KMS-11 (cell line): ENCODE measurements around the gene NFIC.
"Not testable (repeated sequence)": the region's sequence is repeated elsewhere in the genome, so short reads cannot be mapped to it uniquely, and the experiment has no call there.

ENCODE experiments used
- H2AFZ ChIP-seq: fragments of 200-600 bp; sonication (generic); 2 replicates; pipeline ENCODE4 v1.6.1; 2016; ENCODE audit warnings: antibody characterized with exemption, mixed run types, low read depth
- H3K27ac ChIP-seq: fragments of 200-600 bp; sonication (generic); 2 replicates; pipeline ENCODE4 v1.6.1; 2016; ENCODE audit warnings: mild to moderate bottlenecking, mixed run types
- H3K27me3 ChIP-seq: fragments of 200-600 bp; sonication (generic); 2 replicates; pipeline ENCODE4 v1.6.1; 2017; ENCODE audit warnings: mild to moderate bottlenecking, low read depth, mixed run types, moderate library complexity; ENCODE audit not compliant: insufficient read depth
- H3K36me3 ChIP-seq: fragments of 200-600 bp; sonication (generic); 2 replicates; pipeline ENCODE4 v1.6.1; 2017; ENCODE audit warnings: mild to moderate bottlenecking, mixed run types; ENCODE audit not compliant: insufficient read depth
- H3K4me1 ChIP-seq: fragments of 200-600 bp; sonication (generic); 2 replicates; pipeline ENCODE4 v1.6.1; 2016; ENCODE audit warnings: mild to moderate bottlenecking, low read depth, mixed run types; ENCODE audit not compliant: poor library complexity, severe bottlenecking
- H3K4me2 ChIP-seq: fragments of 200-600 bp; sonication (generic); 2 replicates; pipeline ENCODE4 v1.7.0; 2016; ENCODE audit warnings: mild to moderate bottlenecking, mixed run types
- H3K4me3 ChIP-seq: fragments of 200-600 bp; sonication (generic); IDR thresholded peaks from 2 replicates; pipeline ENCODE4 v1.6.1; 2017; ENCODE audit warnings: low read depth, low read length, mixed read lengths; ENCODE audit not compliant: insufficient read depth
- H3K79me2 ChIP-seq: fragments of 200-600 bp; sonication (generic); 2 replicates; pipeline ENCODE4 v1.6.1; 2016; ENCODE audit warnings: low read depth, mixed run types; ENCODE audit not compliant: insufficient read depth
- H3K9ac ChIP-seq: fragments of 200-600 bp; sonication (generic); 2 replicates; pipeline ENCODE4 v1.6.1; 2016; ENCODE audit warnings: mild to moderate bottlenecking, mixed run types
- H4K20me1 ChIP-seq: fragments of 200-600 bp; sonication (generic); 2 replicates; pipeline ENCODE4 v1.6.1; 2016; ENCODE audit warnings: mild to moderate bottlenecking, mixed run types; ENCODE audit not compliant: insufficient read depth
- TF ChIP-seq, protein P1 (sequence below): fragments of 200-600 bp; sonication (generic); conservative IDR thresholded peaks from 2 replicates; pipeline ENCODE4 v1.6.1; 2017; ENCODE audit warnings: low read depth, mild to moderate bottlenecking, antibody characterized with exemption, low read length, moderate library complexity, mixed read lengths

NFIC gene

DNA sequence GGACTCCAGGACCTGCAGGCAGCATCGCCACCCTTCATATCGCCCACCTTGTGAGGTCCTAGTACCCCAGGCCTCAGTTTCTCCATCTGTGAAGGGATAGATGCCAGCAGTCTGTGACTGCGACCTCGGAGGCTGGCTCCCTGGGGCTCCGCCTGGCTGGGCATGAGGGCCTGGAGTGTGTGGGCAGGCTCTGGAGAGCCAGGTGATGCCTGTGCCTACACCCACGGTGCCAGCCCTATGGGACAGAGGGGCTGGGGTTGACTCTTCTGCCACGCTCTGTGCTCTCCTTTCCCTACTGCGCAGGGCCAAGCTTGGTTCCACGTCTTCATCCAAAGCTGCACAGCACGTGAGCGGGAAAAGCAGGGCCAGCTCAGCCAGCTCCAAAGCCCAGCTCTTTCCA is 26.0 kb upstream of the NFIC start:
- no peaks in the 10 kb centered on the region for H3K79me2 ChIP-seq
- TF ChIP-seq, protein P1, sequence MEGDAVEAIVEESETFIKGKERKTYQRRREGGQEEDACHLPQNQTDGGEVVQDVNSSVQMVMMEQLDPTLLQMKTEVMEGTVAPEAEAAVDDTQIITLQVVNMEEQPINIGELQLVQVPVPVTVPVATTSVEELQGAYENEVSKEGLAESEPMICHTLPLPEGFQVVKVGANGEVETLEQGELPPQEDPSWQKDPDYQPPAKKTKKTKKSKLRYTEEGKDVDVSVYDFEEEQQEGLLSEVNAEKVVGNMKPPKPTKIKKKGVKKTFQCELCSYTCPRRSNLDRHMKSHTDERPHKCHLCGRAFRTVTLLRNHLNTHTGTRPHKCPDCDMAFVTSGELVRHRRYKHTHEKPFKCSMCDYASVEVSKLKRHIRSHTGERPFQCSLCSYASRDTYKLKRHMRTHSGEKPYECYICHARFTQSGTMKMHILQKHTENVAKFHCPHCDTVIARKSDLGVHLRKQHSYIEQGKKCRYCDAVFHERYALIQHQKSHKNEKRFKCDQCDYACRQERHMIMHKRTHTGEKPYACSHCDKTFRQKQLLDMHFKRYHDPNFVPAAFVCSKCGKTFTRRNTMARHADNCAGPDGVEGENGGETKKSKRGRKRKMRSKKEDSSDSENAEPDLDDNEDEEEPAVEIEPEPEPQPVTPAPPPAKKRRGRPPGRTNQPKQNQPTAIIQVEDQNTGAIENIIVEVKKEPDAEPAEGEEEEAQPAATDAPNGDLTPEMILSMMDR = no peak
- no peaks in the 10 kb centered on the region for H3K36me3 ChIP-seq
- no peaks in the 10 kb centered on the region for H4K20me1 ChIP-seq
- no peaks in the 10 kb centered on the region for H3K4me1 ChIP-seq
- no peak overlapping the region for H3K27ac ChIP-seq
- no peak overlapping the region for H3K9ac ChIP-seq
- H3K27me3 ChIP-seq = peaks cover 36% of the 10 kb centered on the region
- no peak overlapping the region for H3K4me3 ChIP-seq
- H3K4me2 ChIP-seq = no peak overlapping the region
- H2AFZ ChIP-seq = no peak overlapping the region

- Histone ChIP-seq H3K4me3 (no peak overlapping the region), H3K9ac (no peak overlapping the region), H3K27me3 (peaks cover 18% of the 10 kb centered on the region; the same call in 1 of the 2 replicates), H3K4me2 (no peak overlapping the region), H2AFZ (no peak overlapping the region), H3K79me2 (no peaks in the 10 kb centered on the region), H4K20me1 (no peaks in the 10 kb centered on the region), H3K4me1 (no peaks in the 10 kb centered on the region), H3K36me3 (no peaks in the 10 kb centered on the region), H3K27ac (no peak overlapping the region)
- TF ChIP-seq, protein P1 = no peak
Measured at GRCh38 chr19:3342246-3342645, 24.1 kb upstream of the NFIC start.

GRCh38 chr19:3342962-3343361 is 23.4 kb upstream of the NFIC start:
- H3K27me3 ChIP-seq = peaks cover 11% of the 10 kb centered on the region; the same call in 1 of the 2 replicates
- not testable (repeated sequence) for H3K4me2 ChIP-seq, H2AFZ ChIP-seq, H3K36me3 ChIP-seq, H3K79me2 ChIP-seq, H3K9ac ChIP-seq, H3K4me3 ChIP-seq, H3K4me1 ChIP-seq, H4K20me1 ChIP-seq, H3K27ac ChIP-seq

GRCh38 chr19:3343619-3344502 is 22.5 kb upstream of the NFIC start:
- Histone ChIP-seq H3K4me2 (no peak overlapping the region), H2AFZ (no peak overlapping the region)
- TF ChIP-seq, protein P1 = no peak

More at GRCh38 chr19:3343619-3344502, 22.5 kb upstream of the NFIC start:
- H3K36me3 ChIP-seq = no peaks in the 10 kb centered on the region
- H3K4me3 ChIP-seq = no peak overlapping the region
- no peaks in the 10 kb centered on the region for H4K20me1 ChIP-seq
- H3K4me1 ChIP-seq = no peaks in the 10 kb centered on the region
- no peak overlapping the region for H3K27ac ChIP-seq
- peaks cover 6% of the 10 kb centered on the region; the same call in 1 of the 2 replicates for H3K27me3 ChIP-seq
- H3K79me2 ChIP-seq = no peaks in the 10 kb centered on the region
- no peak overlapping the region for H3K9ac ChIP-seq
